OCI-LY1 (cell line): ENCODE data around the gene EPAS1.

Experiments
- H2AFZ ChIP-seq: fragments of 200-600 bp; sonication (generic), shearing (Covaris generic); 2 replicates; pipeline ENCODE4 v1.6.0; 2014; ENCODE audit warnings: antibody characterized with exemption, mild to moderate bottlenecking, low read length
- H3F3A ChIP-seq: fragments of 200-600 bp; sonication (generic), shearing (Covaris generic); 2 replicates; pipeline ENCODE4 v1.6.0; 2014; ENCODE audit warnings: mild to moderate bottlenecking, antibody characterized with exemption, low read length, moderate library complexity; ENCODE audit not compliant: insufficient read depth
- H3K27ac ChIP-seq: fragments of 200-600 bp; sonication (generic); 2 replicates; pipeline ENCODE4 v1.5.1; 2014; ENCODE audit warnings: low read length, mixed run types, mild to moderate bottlenecking, low read depth; ENCODE audit not compliant: poor library complexity, severe bottlenecking
- H3K27me3 ChIP-seq: fragments of 200-600 bp; sonication (generic); 2 replicates; pipeline ENCODE4 v1.6.0; 2014; ENCODE audit warnings: antibody characterized with exemption, mild to moderate bottlenecking, low read length, moderate library complexity; ENCODE audit not compliant: insufficient read depth
- H3K36me3 ChIP-seq: fragments of 200-600 bp; sonication (generic); 2 replicates; pipeline ENCODE4 v1.6.1; 2014; ENCODE audit warnings: mild to moderate bottlenecking, antibody characterized with exemption, low read length, moderate library complexity, mixed read lengths; ENCODE audit not compliant: insufficient read depth
- H3K4me1 ChIP-seq: fragments of 200-600 bp; sonication (generic); 2 replicates; pipeline ENCODE4 v1.5.1; 2014; ENCODE audit warnings: mild to moderate bottlenecking, low read length, moderate library complexity; ENCODE audit not compliant: insufficient read depth, severe bottlenecking
- H3K4me2 ChIP-seq: fragments of 200-600 bp; sonication (generic), shearing (Covaris generic); 2 replicates; pipeline ENCODE4 v1.6.1; 2014; ENCODE audit warnings: low read length
- H3K4me3 ChIP-seq: fragments of 200-600 bp; sonication (generic); 2 replicates; pipeline ENCODE4 v1.5.1; 2014; ENCODE audit warnings: low read length, low read depth, mild to moderate bottlenecking, mixed read lengths; ENCODE audit not compliant: poor library complexity, severe bottlenecking
- H3K79me2 ChIP-seq: fragments of 200-600 bp; shearing (Covaris generic); 2 replicates; pipeline ENCODE4 v1.6.1; 2016; ENCODE audit warnings: mixed run types, low read length, mixed read lengths; ENCODE audit not compliant: insufficient read depth
- H3K9ac ChIP-seq: fragments of 200-600 bp; sonication (generic), shearing (Covaris generic); 2 replicates; pipeline ENCODE4 v1.6.1; 2014; ENCODE audit warnings: mild to moderate bottlenecking, low read length, mixed read lengths
- H3K9me2 ChIP-seq: fragments of 200-600 bp; sonication (generic), shearing (Covaris generic); 2 replicates; pipeline ENCODE4 v1.6.1; 2014; ENCODE audit warnings: low read depth, mild to moderate bottlenecking, low read length, mixed read lengths
- H3K9me3 ChIP-seq: fragments of 200-600 bp; shearing (Covaris generic); 2 replicates; pipeline ENCODE4 v1.6.1; 2014; ENCODE audit warnings: low read length, mixed read lengths
- H4K20me1 ChIP-seq: fragments of 200-600 bp; sonication (generic), shearing (Covaris generic); 2 replicates; pipeline ENCODE4 v1.6.0; 2016; ENCODE audit warnings: mild to moderate bottlenecking, low read length; ENCODE audit not compliant: insufficient read depth
- CTCF ChIP-seq: fragments of 200-600 bp; sonication (generic), shearing (Covaris generic); IDR thresholded peaks from 2 replicates; pipeline ENCODE4 v1.5.1; 2017; ENCODE audit warnings: mild to moderate bottlenecking, antibody characterized with exemption, low read length, moderate library complexity, mixed read lengths
- EZH2 ChIP-seq: fragments of 200-600 bp; sonication (generic), shearing (Covaris generic); IDR thresholded peaks from 2 replicates; pipeline ENCODE4 v1.8.0; 2017; ENCODE audit warnings: borderline replicate concordance, mixed run types, mild to moderate bottlenecking, antibody characterized with exemption, low read length, moderate library complexity, mixed read lengths

Gene EPAS1

DNA sequence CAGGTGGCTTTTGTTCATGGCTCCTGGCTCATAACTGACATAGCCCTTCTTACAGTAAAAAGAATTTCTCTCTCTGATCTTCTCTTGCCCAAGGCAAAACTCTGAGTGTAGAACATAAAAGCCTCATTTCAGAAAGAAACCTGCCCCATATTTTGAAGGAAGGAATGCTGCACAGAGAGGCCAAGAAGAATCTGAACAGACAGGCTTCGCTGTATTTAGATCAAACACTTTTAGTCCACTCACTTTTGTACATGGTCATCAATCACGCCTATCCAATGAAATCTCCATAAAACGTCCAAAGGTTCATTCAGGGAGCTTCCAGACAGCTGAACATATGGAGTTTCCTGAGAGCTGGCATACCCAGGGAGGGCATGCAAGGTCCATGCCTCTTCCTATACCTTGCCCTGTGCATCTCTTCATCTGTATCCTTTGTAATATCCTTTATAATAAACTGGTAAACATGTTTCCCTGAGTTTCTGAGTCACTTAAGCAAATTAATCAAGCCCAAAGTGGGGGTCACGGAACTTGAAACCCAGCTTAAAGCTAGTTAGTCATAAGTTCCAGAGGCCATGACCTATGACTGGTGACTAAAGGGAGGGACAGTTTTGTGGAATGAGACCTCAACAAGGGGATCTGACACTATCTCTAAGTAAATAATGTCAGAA, 119.7 kb downstream of the EPAS1 start:
- no peaks in the 10 kb centered on the region for H3K9me2 ChIP-seq

DNA sequence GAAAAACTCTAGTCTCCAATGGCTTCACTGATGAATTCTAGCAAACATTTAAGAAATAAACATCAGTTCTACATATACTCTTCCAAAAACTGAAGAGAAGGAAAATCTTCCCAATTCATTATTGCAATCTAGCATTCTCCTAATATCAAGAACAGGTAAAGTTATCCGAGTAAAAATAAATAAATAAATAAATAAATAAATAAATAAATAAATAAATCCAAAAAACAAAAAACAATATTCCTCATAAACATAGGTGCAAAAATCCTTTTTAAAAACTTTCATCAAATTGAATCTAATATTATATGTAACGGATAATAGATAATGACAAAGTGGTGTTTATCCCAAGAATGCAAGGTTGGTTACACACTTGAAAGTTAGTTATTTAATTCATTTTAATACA, 123.7 kb downstream of the EPAS1 start:
- no peak overlapping the region for H3K27ac ChIP-seq
- no peaks in the 10 kb centered on the region for H3K4me1 ChIP-seq
- no peak overlapping the region for H3K4me3 ChIP-seq
- peaks cover 7% of the 10 kb centered on the region; the same call in 1 of the 2 replicates for H3K9me3 ChIP-seq
- H2AFZ ChIP-seq: no peak overlapping the region
- no peak overlapping the region for H3K4me2 ChIP-seq
- H3K36me3 ChIP-seq: no peaks in the 10 kb centered on the region
- no peaks in the 10 kb centered on the region for H4K20me1 ChIP-seq
- TF ChIP-seq CTCF (no peak), EZH2 (no peak)
- H3K79me2 ChIP-seq: no peaks in the 10 kb centered on the region
- H3F3A ChIP-seq: no peaks in the 10 kb centered on the region
- no peaks in the 10 kb centered on the region for H3K9me2 ChIP-seq
- no peaks in the 10 kb centered on the region; the same call in 1 of the 2 replicates for H3K27me3 ChIP-seq
- H3K9ac ChIP-seq: no peak overlapping the region

More for the DNA sequence above, 119.7 kb downstream of the EPAS1 start:
- no peak overlapping the region for H3K9ac ChIP-seq
- H4K20me1 ChIP-seq: no peaks in the 10 kb centered on the region
- no peaks in the 10 kb centered on the region for H3K79me2 ChIP-seq
- TF ChIP-seq EZH2 (no peak), CTCF (no peak)
- H3K27me3 ChIP-seq: no peaks in the 10 kb centered on the region; the same call in 1 of the 2 replicates
- H3K27ac ChIP-seq: no peak overlapping the region
- no peaks in the 10 kb centered on the region for H3K4me1 ChIP-seq
- H2AFZ ChIP-seq: no peak overlapping the region
- H3F3A ChIP-seq: no peaks in the 10 kb centered on the region
- H3K4me2 ChIP-seq: no peak overlapping the region
- no peaks in the 10 kb centered on the region for H3K36me3 ChIP-seq
- H3K9me3 ChIP-seq: peaks cover 7% of the 10 kb centered on the region; the same call in 1 of the 2 replicates
- H3K4me3 ChIP-seq: no peak overlapping the region

- Histone ChIP-seq H3K9ac (no peak overlapping the region), H3K36me3 (no peaks in the 10 kb centered on the region), H3K79me2 (no peaks in the 10 kb centered on the region), H3K9me3 (peaks cover 7% of the 10 kb centered on the region; the same call in 1 of the 2 replicates), H3K4me3 (no peak overlapping the region), H2AFZ (no peak overlapping the region), H3K4me1 (no peaks in the 10 kb centered on the region), H3K4me2 (no peak overlapping the region), H3K27ac (no peak overlapping the region), H3K9me2 (no peaks in the 10 kb centered on the region), H3F3A (no peaks in the 10 kb centered on the region), H4K20me1 (no peaks in the 10 kb centered on the region), H3K27me3 (no peaks in the 10 kb centered on the region; the same call in 1 of the 2 replicates)
- TF ChIP-seq CTCF: no peak
- TF ChIP-seq EZH2: no peak
Observed at GRCh38 chr2:46421361-46421760, 124.2 kb downstream of the EPAS1 start.
